GM13977 (cell line): ENCODE measurements around the gene DNAL4.

Source experiments
- DNase-seq: peaks from one replicate; pipeline ENCODE4 v3.0.0; 2012; ENCODE audit warnings: low spot score
- in situ Hi-C: fragments of 300-500 bp; cut with MboI; formaldehyde crosslinking; loops from one replicate; pipeline ENCODE4 v1.12.0; 2022; ENCODE audit warnings: low sequenced_read_pairs, low pct_unique_long_range_greater_than_20kb, mixed read lengths, inconsistent platforms; ENCODE audit not compliant: unreplicated experiment
- TF ChIP-seq, protein P1 (sequence below): IDR thresholded peaks from 2 replicates; pipeline ENCODE4 v1.5.1; 2012; ENCODE audit warnings: mild to moderate bottlenecking, control low read depth; ENCODE audit not compliant: insufficient read depth; ENCODE audit errors: extremely low read depth, missing control alignments

Gene DNAL4

GRCh38 chr22:38799265-38800002 is 5.5 kb upstream of the DNAL4 start:
- in situ Hi-C loops, result no loop called here
- TF ChIP-seq, protein P1, sequence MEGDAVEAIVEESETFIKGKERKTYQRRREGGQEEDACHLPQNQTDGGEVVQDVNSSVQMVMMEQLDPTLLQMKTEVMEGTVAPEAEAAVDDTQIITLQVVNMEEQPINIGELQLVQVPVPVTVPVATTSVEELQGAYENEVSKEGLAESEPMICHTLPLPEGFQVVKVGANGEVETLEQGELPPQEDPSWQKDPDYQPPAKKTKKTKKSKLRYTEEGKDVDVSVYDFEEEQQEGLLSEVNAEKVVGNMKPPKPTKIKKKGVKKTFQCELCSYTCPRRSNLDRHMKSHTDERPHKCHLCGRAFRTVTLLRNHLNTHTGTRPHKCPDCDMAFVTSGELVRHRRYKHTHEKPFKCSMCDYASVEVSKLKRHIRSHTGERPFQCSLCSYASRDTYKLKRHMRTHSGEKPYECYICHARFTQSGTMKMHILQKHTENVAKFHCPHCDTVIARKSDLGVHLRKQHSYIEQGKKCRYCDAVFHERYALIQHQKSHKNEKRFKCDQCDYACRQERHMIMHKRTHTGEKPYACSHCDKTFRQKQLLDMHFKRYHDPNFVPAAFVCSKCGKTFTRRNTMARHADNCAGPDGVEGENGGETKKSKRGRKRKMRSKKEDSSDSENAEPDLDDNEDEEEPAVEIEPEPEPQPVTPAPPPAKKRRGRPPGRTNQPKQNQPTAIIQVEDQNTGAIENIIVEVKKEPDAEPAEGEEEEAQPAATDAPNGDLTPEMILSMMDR, result no peak
- no peak for DNase-seq

- TF ChIP-seq, protein P1, result no peak
- no peak for DNase-seq
- in situ Hi-C loops, result no loop called here
Measured at GRCh38 chr22:38798496-38798895, 4.6 kb upstream of the DNAL4 start.

GRCh38 chr22:38796262-38796957 is 2.5 kb upstream of the DNAL4 start:
- TF ChIP-seq, protein P1, result no peak
- no peak for DNase-seq
- in situ Hi-C loops, result no loop called here

GRCh38 chr22:38795569-38795968 is 1.6 kb upstream of the DNAL4 start:
- TF ChIP-seq, protein P1, result no peak
- DNase-seq, result no peak
- in situ Hi-C loops, result no loop called here

- in situ Hi-C loops, result no loop called here
- TF ChIP-seq, protein P1, result no peak
- no peak for DNase-seq
Measured at GRCh38 chr22:38793317-38793716, 626 bp downstream of the DNAL4 start.

GRCh38 chr22:38792833-38793232 is 1.1 kb downstream of the DNAL4 start:
- DNase-seq, result no peak

More at GRCh38 chr22:38792833-38793232, 1.1 kb downstream of the DNAL4 start:
- TF ChIP-seq, protein P1, result no peak
- in situ Hi-C loops, result no loop called here
